Lower leg skin (tissue), 4 donors: ENCODE measurements around the gene TCEA2. TPM values are rescaled to one million over a fixed set of nuclear protein-coding genes. Genes with fewer than 3 reads are reported as not detected.

Experiments
- DNase-seq, 2 donors: peaks; one replicate each; pipeline ENCODE4 v3.0.0-alpha.2; 2019; ENCODE audit warnings: low spot score in 2 of 2
- H3K4me3 ChIP-seq: fragments of 200-600 bp; sonication (generic); 2 replicates; pipeline ENCODE4 v1.5.1; 2017; ENCODE audit warnings: mild to moderate bottlenecking, low read depth; ENCODE audit not compliant: poor library complexity, severe bottlenecking
- CTCF ChIP-seq, 3 donors: fragments of 450-650 bp; IDR thresholded peaks; one replicate each; pipeline ENCODE4 v1.5.1; 2016; ENCODE audit warnings: antibody characterized with exemption in 3 of 3, mild to moderate bottlenecking in 3 of 3, moderate library complexity in 2 of 3
- POLR2A ChIP-seq, 2 donors: fragments of 450-650 bp; IDR thresholded peaks; one replicate each; pipeline ENCODE4 v1.6.1; 2016 to 2017; ENCODE audit warnings: antibody characterized with exemption in 2 of 2, mild to moderate bottlenecking in 1 of 2, moderate library complexity in 1 of 2
- WGBS, 2 donors: methylation state at CpG; one replicate each; pipeline ENCODE4 v1.1.5; 2018; 5-methylcytosine and 5-hydroxymethylcytosine counted together
- intact Hi-C: fragments of 100-400 bp; cut with DNase I; formaldehyde crosslinking; loops from one replicate; pipeline ENCODE4 v1.15.0; 2023; ENCODE audit warnings: low total_unique reads
- total RNA-seq, 4 donors: library from RNA; depleted of rRNA; stranded (reverse); fragments of >200 nt; gene quantifications; one replicate each; pipeline ENCODE4 v1.1.0, GENCODE V29; 2016

Gene TCEA2
- total RNA-seq, 4 donors from 2014 or later: 16.5 to 52.3 (median 22.8) TPM

DNA sequence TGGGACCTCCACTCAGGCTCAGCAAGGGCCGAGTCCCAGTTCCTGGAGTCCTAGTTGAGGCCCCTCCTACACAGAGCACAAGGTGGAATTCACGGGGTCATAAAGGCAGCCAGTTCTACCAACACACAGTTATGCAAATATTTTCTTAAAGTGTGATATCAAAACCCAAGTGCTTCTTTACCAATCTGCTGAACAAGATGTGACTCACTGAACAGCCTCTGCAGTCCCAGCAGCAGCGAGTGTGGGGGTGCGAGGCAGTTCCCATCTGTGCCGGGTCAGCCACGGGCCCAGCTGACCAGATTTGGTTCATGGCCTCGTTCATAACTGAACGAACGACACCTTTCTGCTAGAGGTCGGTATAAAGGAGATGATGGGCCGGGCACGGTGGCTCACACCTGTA, 4.5 kb upstream of the TCEA2 start:
- DNase-seq: no peak
- no peak for TF ChIP-seq CTCF (IDR thresholded peaks at IDR 0.05)
- no peak for TF ChIP-seq POLR2A (IDR thresholded peaks at IDR 0.05)
- no peak overlapping the region for H3K4me3 ChIP-seq
- intact Hi-C loops: no loop called here
- WGBS, 2 donors: 82 to 90% methylated on average over 12 of the region's 12 CpGs

DNA sequence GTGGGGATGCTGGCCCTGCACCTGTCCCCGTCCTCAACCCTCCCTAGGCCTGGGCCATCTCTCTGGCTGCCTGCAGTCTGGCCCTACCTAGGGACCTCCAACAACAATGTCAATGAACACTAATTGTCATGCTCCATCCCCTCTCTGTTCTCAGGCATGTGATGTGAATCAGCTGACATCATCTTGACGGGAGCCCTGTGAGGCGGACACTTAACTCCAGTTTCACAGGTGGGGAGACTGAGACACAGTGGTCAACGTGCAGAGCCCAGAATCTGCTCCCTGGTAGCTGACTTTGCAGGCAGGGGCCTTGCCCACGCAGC, 762 bp upstream of the TCEA2 start:
- H3K4me3 ChIP-seq: no peak overlapping the region
- intact Hi-C loops: no loop called here
- WGBS, 2 donors: 44 to 49% methylated on average over 5 of the region's 5 CpGs
- DNase-seq: no peak
- no peak for TF ChIP-seq POLR2A (IDR thresholded peaks at IDR 0.05)
- no peak for TF ChIP-seq CTCF (IDR thresholded peaks at IDR 0.05)

- DNase-seq: no peak
- TF ChIP-seq CTCF (IDR thresholded peaks at IDR 0.05) (no peak), POLR2A (IDR thresholded peaks at IDR 0.05) (no peak)
- H3K4me3 ChIP-seq: peak overlapping the region; percentile 61
- 1 to 2% methylated on average over 32 to 44 of the region's 51 CpGs for WGBS, 2 donors
- intact Hi-C loops: no loop called here
Measured at GRCh38 chr20:64063389-64064144, 569 bp downstream of the TCEA2 start.

- TF ChIP-seq CTCF (IDR thresholded peaks at IDR 0.05): no peak
- no peak for TF ChIP-seq POLR2A (IDR thresholded peaks at IDR 0.05)
- intact Hi-C loops: no loop called here
- H3K4me3 ChIP-seq: no peak overlapping the region
- WGBS, 2 donors: 31% methylated on average over 12 of the region's 12 CpGs
- DNase-seq: no peak
Measured at GRCh38 chr20:64064145-64064698, 1.2 kb downstream of the TCEA2 start.

- intact Hi-C loops: no loop called here
- no peak for DNase-seq
- TF ChIP-seq CTCF (IDR thresholded peaks at IDR 0.05): no peak
- no peak for TF ChIP-seq POLR2A (IDR thresholded peaks at IDR 0.05)
- 49 to 51% methylated on average over 25 to 27 of the region's 27 CpGs for WGBS, 2 donors
- H3K4me3 ChIP-seq: no peak overlapping the region
Measured at GRCh38 chr20:64065062-64065973, 2.3 kb downstream of the TCEA2 start.
